Hematopoietic multipotent progenitor cell treated with erythropoietin and hydrocortisone succinate and interleukin-3 and kit ligand, for 8 days (in vitro differentiated cells): ENCODE measurements around the gene GSTCD.
A peak's percentile ranks its signal among the peaks of the same experiment; 100 is the strongest.
"Not testable (repeated sequence)": the region's sequence is repeated elsewhere in the genome, so short reads cannot be mapped to it uniquely, and the experiment has no call there.

Source experiments
- DNase-seq: peaks from one replicate; pipeline ENCODE4 v3.0.0-alpha.2; 2015

Gene GSTCD

GRCh38 chr4:105715692-105716278, 7.2 kb downstream of the GSTCD start:
- peak; percentile 66 for DNase-seq

- no peak for DNase-seq
Measured at GRCh38 chr4:105719204-105719603, 10.6 kb downstream of the GSTCD start.

- DNase-seq: no peak
Measured at GRCh38 chr4:105725623-105726022, 17.0 kb downstream of the GSTCD start.

- not testable (repeated sequence) for DNase-seq
Measured at GRCh38 chr4:105729895-105730294, 21.3 kb downstream of the GSTCD start.

- not testable (repeated sequence) for DNase-seq
Measured at GRCh38 chr4:105735217-105735616, 26.6 kb downstream of the GSTCD start.

GRCh38 chr4:105741548-105741947, 33.0 kb downstream of the GSTCD start:
- DNase-seq: no peak

DNA sequence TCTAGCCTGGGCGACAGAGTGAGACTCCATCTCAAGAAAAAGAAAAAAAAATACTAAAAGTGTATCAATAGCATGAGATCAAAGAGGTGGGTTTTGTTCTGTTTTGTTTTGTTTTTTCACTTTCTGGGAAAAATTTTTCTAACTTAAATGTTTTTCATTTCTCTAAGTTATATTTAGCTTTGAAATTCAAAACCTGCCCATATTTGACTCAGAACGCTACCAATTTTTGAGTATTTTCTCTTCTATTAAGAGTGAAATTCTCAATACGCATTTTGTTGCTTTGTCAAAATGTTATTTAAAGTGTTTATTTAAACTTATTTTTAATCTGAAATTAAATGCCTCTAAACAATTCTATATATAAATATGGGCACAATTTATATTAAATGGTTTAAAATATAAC, 39.6 kb downstream of the GSTCD start:
- DNase-seq: no peak

DNA sequence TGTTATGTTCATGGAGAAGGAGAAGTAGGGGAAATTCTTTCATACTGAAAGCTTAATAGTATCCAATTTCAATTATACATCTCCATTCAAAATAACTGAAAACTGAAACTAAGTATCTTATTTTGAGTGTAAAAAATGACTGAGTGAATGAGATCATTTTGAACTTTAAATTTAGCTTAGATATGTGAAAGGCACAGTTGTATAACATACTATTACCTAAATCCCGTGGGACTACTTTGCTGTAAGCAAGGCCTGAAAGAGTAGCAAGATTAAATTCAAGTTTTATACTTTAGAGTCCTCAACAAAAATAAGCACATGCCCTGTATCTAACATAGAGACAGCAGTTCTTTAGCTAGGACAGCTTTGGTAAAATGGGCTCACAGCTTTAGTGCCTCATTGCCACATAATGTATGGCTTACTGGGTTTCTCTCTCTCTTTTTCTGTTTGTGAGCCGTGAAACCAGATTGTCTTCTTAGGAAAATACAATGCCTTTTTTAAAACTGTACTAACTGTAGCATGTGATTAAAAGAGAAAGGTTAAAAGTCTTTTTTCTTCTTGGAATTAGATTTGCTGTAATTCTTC, 43.2 kb downstream of the GSTCD start:
- no peak for DNase-seq

DNA sequence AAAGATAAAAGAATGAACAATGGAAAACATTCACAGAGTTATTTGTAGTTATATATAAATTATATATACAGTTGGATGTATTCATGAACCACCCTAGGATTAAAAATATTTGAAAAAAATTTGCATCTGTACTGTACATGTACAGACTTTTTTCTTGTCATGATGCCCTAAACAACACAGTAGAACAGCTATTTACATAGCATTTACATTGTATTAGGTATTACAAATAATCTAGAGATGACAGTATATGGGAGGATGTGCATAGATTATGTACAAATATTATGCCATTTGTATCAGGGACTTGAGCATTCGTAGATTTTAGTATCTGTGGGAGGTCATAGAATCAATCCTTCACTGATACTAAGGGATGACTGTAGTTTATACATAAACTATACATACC, 44.8 kb downstream of the GSTCD start:
- DNase-seq: no peak

DNA sequence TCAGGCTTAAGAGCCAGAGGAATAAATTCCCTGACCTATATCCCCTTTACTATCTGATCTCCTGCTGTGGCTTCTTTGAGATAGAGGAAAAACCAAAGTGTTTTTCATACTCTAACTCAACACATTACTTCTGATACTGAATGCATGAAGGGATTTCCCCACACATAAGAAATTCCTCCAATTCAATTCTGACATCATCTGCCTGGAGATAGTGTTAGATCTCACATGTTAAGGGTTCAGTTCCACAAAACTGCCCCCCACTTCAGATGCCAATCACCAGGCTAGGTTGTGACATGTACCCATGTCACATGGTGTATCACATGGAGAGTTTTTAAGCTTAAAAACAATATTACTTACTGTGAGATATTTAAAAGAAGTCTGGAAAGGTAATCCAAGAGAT, 46.8 kb downstream of the GSTCD start:
- DNase-seq: no peak

DNA sequence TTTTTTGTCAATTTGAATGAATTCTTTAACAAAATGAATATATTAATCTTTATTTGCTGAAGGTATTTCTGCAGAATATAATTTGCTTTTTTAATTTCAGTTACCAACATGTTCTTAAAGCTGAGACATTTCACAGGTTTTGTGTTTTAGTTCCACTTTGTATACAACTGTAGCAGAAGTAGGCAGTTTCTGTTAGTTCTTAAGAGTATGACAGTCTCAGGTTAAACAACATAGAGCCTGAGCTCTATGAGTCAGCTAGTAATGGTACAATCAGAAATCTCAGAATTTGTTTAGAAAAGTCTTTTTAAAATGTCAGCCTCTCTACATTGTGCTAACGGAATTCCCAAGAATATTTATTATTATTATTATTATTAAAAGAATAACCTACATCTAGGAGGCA, 50.4 kb downstream of the GSTCD start:
- no peak for DNase-seq

GRCh38 chr4:105765690-105766407, 57.3 kb downstream of the GSTCD start:
- DNase-seq: peak; percentile 16

DNA sequence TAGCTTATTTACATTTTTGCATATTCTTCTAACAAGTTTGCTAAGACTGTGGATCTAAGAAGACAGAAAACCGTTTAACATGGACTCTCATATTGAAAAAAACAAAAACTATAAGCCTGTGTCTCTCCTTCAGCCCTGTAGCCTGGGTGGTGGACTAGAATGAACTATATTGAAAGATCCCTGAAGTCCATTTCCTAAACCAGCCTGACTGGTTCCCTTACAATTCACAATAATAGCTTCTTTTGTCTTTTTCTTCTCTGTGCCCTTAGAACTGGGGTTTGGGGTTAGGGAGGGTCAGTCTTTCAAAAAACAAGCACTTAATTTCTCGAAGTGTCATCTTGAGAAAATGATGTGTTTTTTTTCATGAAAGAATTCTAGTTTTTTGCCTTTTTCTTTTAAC, 59.0 kb downstream of the GSTCD start:
- DNase-seq: no peak

- DNase-seq: not testable (repeated sequence)
Measured at GRCh38 chr4:105770524-105770923, 61.9 kb downstream of the GSTCD start.

DNA sequence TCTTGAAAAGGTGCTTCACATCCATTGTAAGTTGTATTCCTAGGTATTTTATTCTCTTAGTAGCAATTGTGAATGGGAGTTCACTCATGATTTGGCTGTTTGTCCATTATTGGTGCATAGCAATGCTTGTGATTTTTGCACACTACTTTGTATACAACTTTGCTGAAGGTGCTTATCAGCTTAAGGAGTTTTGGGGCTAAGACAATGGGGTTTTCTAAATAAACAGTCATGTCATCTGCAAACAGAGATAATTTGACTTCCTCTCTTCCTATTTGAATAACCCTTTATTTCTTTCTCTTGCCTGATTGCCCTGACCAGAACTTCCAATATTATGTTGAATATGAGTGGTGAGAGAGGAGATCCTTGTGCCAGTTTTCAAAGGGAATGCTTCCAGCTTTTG, 63.5 kb downstream of the GSTCD start:
- peak; percentile 15 for DNase-seq

GRCh38 chr4:105775760-105776415, 67.3 kb downstream of the GSTCD start:
- DNase-seq: not testable (repeated sequence)

DNA sequence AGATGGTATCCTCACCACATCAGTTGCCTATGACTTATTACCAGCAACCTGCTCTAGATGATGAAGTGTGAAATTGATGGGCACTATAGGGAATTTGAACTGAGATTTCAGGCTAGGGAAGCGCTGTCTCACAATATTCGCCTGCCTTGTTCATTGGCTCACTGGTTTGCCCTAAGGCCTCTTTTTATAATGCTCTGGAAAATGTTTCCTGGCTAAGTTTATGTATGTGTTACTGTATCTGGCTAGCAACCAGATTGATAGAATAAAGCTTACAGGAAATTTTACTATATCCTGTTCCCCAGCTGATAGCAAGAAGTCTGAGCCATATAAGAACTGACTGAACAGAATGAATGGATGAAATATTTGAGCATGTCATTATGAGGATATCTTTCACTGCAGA, 71.6 kb downstream of the GSTCD start:
- no peak for DNase-seq

DNA sequence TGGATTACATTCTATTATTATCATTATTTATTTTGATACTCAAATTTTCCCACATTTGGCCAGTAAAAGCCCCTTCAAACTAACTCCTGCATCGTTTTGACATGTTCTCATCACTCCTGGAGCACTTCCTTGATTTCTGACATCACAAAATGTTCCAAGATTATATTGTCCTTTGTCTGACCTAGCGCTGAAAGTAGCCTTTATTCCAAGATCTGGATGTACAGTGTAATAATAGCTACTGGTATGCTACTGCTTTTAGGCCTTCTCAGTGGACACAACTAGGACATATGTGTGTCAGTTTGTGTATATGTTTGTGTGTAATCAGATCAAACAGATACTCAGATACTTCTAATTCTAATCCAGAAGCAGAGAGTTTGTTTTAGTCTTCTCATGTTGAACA, 76.2 kb downstream of the GSTCD start:
- no peak for DNase-seq

DNA sequence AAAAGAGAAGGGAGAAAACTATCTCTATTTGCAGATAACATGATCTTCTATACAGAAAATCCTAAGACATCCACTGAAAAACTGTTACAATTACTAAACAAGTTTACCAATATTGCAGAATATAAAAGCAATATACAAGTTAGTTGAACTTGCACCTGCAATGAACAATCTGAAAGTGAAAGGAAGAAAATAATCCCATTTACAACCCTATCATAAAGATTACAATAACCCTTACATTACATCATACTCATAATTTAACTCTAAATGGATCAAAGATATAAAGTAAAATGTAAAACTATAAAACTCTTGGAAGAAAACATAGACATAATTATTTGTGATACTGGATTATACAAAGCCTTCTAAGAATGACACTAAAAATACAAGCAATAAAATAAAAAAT, 77.2 kb downstream of the GSTCD start:
- DNase-seq: no peak

DNA sequence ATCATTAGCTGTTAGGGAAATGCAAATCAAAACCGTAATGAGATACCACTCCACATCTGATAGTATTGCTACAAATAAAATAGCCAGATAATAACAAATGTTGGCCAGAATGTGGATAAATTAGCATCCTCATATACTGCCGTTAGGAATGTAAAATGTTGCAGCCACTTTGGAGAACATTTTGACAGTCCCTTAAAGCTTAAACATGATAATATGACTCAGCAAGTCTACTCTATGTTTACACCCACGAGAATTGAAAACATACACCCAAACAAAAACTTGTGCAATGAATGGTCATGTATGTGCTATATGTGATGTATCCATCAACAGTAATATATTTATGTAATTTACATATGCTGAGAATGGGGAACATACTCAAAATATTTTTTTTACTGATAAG, 78.2 kb downstream of the GSTCD start:
- no peak for DNase-seq

- DNase-seq: no peak
Measured at GRCh38 chr4:105797225-105797624, 88.6 kb downstream of the GSTCD start.

DNA sequence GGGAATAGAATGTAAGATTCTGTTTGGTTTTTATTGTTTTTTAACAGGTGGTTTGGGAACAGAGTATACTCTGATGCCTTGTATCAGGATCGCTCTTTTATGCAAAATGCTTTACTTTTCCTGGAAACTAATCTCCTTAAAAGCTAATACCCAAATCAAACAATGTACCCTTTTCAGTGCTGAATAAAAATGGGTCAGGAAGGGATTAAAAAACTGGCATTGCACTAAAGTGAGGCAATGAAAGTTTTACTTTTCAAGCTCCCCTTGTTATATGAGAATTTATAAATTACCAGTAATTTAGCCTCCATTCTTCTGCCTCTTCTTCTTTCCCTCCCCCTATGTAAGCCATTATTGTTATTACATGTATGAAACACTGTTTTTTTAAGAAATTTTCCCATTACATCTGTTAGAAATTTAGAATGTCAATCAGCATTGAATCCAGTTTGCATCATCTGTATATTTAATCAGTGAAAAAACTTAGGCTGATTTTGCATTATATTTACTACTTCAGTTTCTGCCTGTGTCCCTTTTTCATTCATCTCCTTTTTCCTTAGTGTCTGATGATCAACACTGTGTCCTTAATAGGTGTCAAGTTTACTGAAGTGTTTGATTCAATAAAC, 97.0 kb downstream of the GSTCD start:
- no peak for DNase-seq

GRCh38 chr4:105807496-105807895, 98.9 kb downstream of the GSTCD start:
- DNase-seq: no peak
